SK-N-MC (cell line): ENCODE results near the gene ZDHHC16.

Experiments used
- EZH2 ChIP-seq: fragments of 200-600 bp; sonication (generic); IDR thresholded peaks from one replicate; pipeline ENCODE4 v1.6.1; 2017; ENCODE audit warnings: antibody characterized with exemption
- POLR2AphosphoS5 ChIP-seq: IDR thresholded peaks from 2 replicates; pipeline ENCODE4 v1.6.1; 2012; ENCODE audit warnings: mild to moderate bottlenecking, low read depth, low read length, borderline replicate concordance

GRCh38 chr10:97481071-97481470 is 35.1 kb downstream of the ZDHHC16 start:
- no peak for TF ChIP-seq POLR2AphosphoS5
- TF ChIP-seq EZH2 = no peak
